ENCODE data around the gene IQSEC3.

DNA sequence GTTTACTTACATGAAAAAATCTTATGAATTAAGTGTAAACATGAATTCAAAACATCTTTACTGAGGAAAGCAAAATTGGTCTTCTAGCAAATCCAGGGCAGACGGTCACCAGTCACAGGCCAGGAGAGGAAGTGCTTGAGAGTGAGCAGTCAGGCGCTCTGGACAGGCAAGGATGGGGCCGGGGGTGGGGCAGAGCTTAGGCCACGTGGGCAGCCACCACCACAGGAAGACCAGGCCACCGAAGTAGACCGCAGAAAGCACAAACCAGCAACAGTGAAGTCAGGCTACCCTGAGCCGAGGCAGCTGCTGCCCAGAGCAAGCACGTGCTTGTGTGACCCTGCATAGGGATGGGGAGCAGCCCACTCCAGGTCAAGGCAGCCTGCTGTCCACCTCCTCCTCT lies 113.9 kb downstream of the IQSEC3 start:
- TF ChIP-seq POLR2A (IDR thresholded peaks at IDR 0.05), result no peak
- TF ChIP-seq, protein P1, sequence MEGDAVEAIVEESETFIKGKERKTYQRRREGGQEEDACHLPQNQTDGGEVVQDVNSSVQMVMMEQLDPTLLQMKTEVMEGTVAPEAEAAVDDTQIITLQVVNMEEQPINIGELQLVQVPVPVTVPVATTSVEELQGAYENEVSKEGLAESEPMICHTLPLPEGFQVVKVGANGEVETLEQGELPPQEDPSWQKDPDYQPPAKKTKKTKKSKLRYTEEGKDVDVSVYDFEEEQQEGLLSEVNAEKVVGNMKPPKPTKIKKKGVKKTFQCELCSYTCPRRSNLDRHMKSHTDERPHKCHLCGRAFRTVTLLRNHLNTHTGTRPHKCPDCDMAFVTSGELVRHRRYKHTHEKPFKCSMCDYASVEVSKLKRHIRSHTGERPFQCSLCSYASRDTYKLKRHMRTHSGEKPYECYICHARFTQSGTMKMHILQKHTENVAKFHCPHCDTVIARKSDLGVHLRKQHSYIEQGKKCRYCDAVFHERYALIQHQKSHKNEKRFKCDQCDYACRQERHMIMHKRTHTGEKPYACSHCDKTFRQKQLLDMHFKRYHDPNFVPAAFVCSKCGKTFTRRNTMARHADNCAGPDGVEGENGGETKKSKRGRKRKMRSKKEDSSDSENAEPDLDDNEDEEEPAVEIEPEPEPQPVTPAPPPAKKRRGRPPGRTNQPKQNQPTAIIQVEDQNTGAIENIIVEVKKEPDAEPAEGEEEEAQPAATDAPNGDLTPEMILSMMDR (IDR thresholded peaks at IDR 0.05), result no peak

Measured in body of pancreas (tissue), 4 donors.